Neuronal stem cell (in vitro differentiated cells): ENCODE data around the gene SNRPA1.
A peak's percentile ranks its signal among the peaks of the same experiment; 100 is the strongest.

Experiments used
- DNase-seq: peaks from one replicate; pipeline ENCODE4 v3.0.0-alpha.2; 2013; ENCODE audit warnings: low spot score
- H2AFZ ChIP-seq: one replicate; pipeline ENCODE4 v1.6.1; 2013; ENCODE audit warnings: mild to moderate bottlenecking, low read length, inconsistent platforms
- H2AK5ac ChIP-seq: 2 replicates; pipeline ENCODE4 v1.6.1; 2013; ENCODE audit warnings: low read depth, mild to moderate bottlenecking, inconsistent platforms, low read length, moderate library complexity, mixed read lengths
- H2BK120ac ChIP-seq: 2 replicates; pipeline ENCODE4 v1.6.1; 2013; ENCODE audit warnings: low read depth, mild to moderate bottlenecking, inconsistent platforms, low read length, moderate library complexity, mixed read lengths
- H2BK12ac ChIP-seq: one replicate; pipeline ENCODE4 v1.6.1; 2013; ENCODE audit warnings: low read length, inconsistent platforms
- H2BK15ac ChIP-seq: 2 replicates; pipeline ENCODE4 v1.6.1; 2013; ENCODE audit warnings: mild to moderate bottlenecking, low read length, inconsistent platforms, mixed read lengths
- H2BK5ac ChIP-seq: one replicate; pipeline ENCODE4 v1.6.1; 2013; ENCODE audit warnings: inconsistent platforms, mild to moderate bottlenecking, low read length, moderate library complexity
- H3K14ac ChIP-seq: one replicate; pipeline ENCODE4 v1.6.1; 2013; ENCODE audit warnings: low read length, inconsistent platforms
- H3K18ac ChIP-seq: 2 replicates; pipeline ENCODE4 v1.6.1; 2013; ENCODE audit warnings: low read length, inconsistent platforms
- H3K23ac ChIP-seq: 2 replicates; pipeline ENCODE4 v1.6.1; 2013; ENCODE audit warnings: low read depth, mild to moderate bottlenecking, mixed read lengths, low read length, inconsistent platforms; ENCODE audit not compliant: poor library complexity
- H3K27ac ChIP-seq: replicated peaks from 3 replicates; pipeline ENCODE4 v1.5.1; 2013; ENCODE audit warnings: low read length, inconsistent platforms
- H3K27me3 ChIP-seq, 3 experiments: 2 replicates each; pipeline ENCODE4 v1.6.1; 2013; ENCODE audit warnings: low read length in 3 of 3, mild to moderate bottlenecking in 2 of 3, inconsistent platforms in 1 of 3, low read depth in 1 of 3, mixed read lengths in 1 of 3, moderate library complexity in 1 of 3; ENCODE audit not compliant: control insufficient read depth in 3 of 3, insufficient read depth in 3 of 3
- H3K36me3 ChIP-seq, 2 donors: replicated peaks in 1 of 2; 2 replicates each; pipeline ENCODE4 v1.6.1; 2013; ENCODE audit warnings: low read length in 2 of 2; ENCODE audit not compliant: control insufficient read depth in 2 of 2, insufficient read depth in 2 of 2
- H3K4ac ChIP-seq: 2 replicates; pipeline ENCODE4 v1.6.1; 2013; ENCODE audit warnings: inconsistent platforms, mild to moderate bottlenecking, low read length, moderate library complexity
- H3K4me1 ChIP-seq, 2 donors: 1 replicate in 1 of 2; 2 replicates in 1 of 2; pipeline ENCODE4 v1.6.1; 2013; ENCODE audit warnings: low read length in 2 of 2, low read depth in 1 of 2; ENCODE audit not compliant: control insufficient read depth in 2 of 2, insufficient read depth in 1 of 2
- H3K4me2 ChIP-seq: one replicate; pipeline ENCODE4 v1.6.1; 2013; ENCODE audit warnings: mild to moderate bottlenecking, low read length, inconsistent platforms; ENCODE audit not compliant: insufficient read depth, poor library complexity, severe bottlenecking
- H3K4me3 ChIP-seq, 2 donors: 2 replicates each; pipeline ENCODE4 v1.5.1; 2013; ENCODE audit warnings: low read length in 2 of 2, mild to moderate bottlenecking in 2 of 2, inconsistent platforms in 1 of 2, moderate library complexity in 1 of 2
- H3K79me1 ChIP-seq: one replicate; pipeline ENCODE4 v1.6.1; 2013; ENCODE audit warnings: low read depth, mild to moderate bottlenecking, inconsistent platforms, low read length, moderate library complexity
- H3K9ac ChIP-seq: one replicate; pipeline ENCODE4 v1.6.1; 2013; ENCODE audit warnings: mild to moderate bottlenecking, low read depth, low read length, inconsistent platforms; ENCODE audit not compliant: poor library complexity
- H3K9me3 ChIP-seq, 2 donors: replicated peaks in 1 of 2; 2 replicates each; pipeline versions ENCODE3 to v1.6.1; 2013; ENCODE audit warnings: low read length in 2 of 2, mild to moderate bottlenecking in 2 of 2, inconsistent platforms in 1 of 2, low read depth in 1 of 2, mixed read lengths in 1 of 2, moderate library complexity in 1 of 2; ENCODE audit not compliant: control insufficient read depth in 2 of 2, insufficient read depth in 1 of 2
- H4K8ac ChIP-seq: one replicate; pipeline ENCODE4 v1.6.1; 2013; ENCODE audit warnings: low read depth, mild to moderate bottlenecking, inconsistent platforms, low read length, moderate library complexity
- H4K91ac ChIP-seq: one replicate; pipeline ENCODE4 v1.6.1; 2013; ENCODE audit warnings: low read length, low read depth, mild to moderate bottlenecking, inconsistent platforms; ENCODE audit not compliant: poor library complexity
- WGBS, 2 donors: extraction: QIAGEN DNeasy Blood & Tissue Kit; methylation state at CpG; one replicate each; pipeline ENCODE4 v1.1.7; 2013; ENCODE audit warnings: missing lambda C conversion rate in 2 of 2, mixed read lengths in 1 of 2; ENCODE audit not compliant: insufficient read length in 2 of 2, insufficient replicate concordance in 1 of 2; ENCODE audit errors: extremely low coverage in 2 of 2; 5-methylcytosine and 5-hydroxymethylcytosine counted together

Gene SNRPA1

GRCh38 chr15:101307048-101307896 lies 12.2 kb upstream of the SNRPA1 start:
- Histone ChIP-seq H2AK5ac (peak overlapping the region; percentile 73), H3K79me1 (no peaks in the 10 kb centered on the region), H3K4me3 (no peak overlapping the region), H2BK5ac (no peak overlapping the region), H3K4me2 (no peak overlapping the region), H4K91ac (no peak overlapping the region), H3K4ac (no peak overlapping the region), H3K4me1 (peaks cover 4 to 7% of the 10 kb centered on the region in 2 donors), H2BK120ac (no peak overlapping the region), H3K14ac (peak overlapping the region; percentile 1), H3K27me3 (no peaks in the 10 kb centered on the region), H3K18ac (peak overlapping the region; percentile 49), H4K8ac (no peak overlapping the region), H3K23ac (no peak overlapping the region), H3K9ac (peak overlapping the region; percentile 70), H3K9me3 (no peaks in the 10 kb centered on the region), H3K27ac (no peak overlapping the region), H3K36me3 (no peaks in the 10 kb centered on the region), H2BK15ac (no peak overlapping the region), H2AFZ (no peak overlapping the region), H2BK12ac (no peak overlapping the region)
- no peak for DNase-seq
- WGBS, 2 donors = no CpG with 5 or more reads among the region's 24 CpGs

- Histone ChIP-seq H2BK120ac (no peak overlapping the region), H2BK12ac (no peak overlapping the region), H3K18ac (no peak overlapping the region), H4K91ac (no peak overlapping the region), H3K4me1 (peaks cover 4 to 7% of the 10 kb centered on the region in 2 donors), H2BK5ac (no peak overlapping the region), H2BK15ac (no peak overlapping the region), H3K14ac (no peak overlapping the region), H3K4ac (no peak overlapping the region), H3K9ac (no peak overlapping the region), H3K27ac (no peak overlapping the region), H3K27me3 (no peaks in the 10 kb centered on the region), H3K9me3 (no peaks in the 10 kb centered on the region), H2AK5ac (no peak overlapping the region), H3K4me3 (no peak overlapping the region), H3K79me1 (no peaks in the 10 kb centered on the region), H4K8ac (no peak overlapping the region), H3K23ac (no peak overlapping the region), H3K36me3 (no peaks in the 10 kb centered on the region), H2AFZ (no peak overlapping the region), H3K4me2 (no peak overlapping the region)
- no peak for DNase-seq
- whole genome bisulfite sequencing, 2 donors = no CpG with 5 or more reads among the region's 10 CpGs
Measured at GRCh38 chr15:101306341-101307047, 11.4 kb upstream of the SNRPA1 start.

GRCh38 chr15:101305820-101306255 lies 10.8 kb upstream of the SNRPA1 start:
- Histone ChIP-seq H3K23ac (no peak overlapping the region), H3K4me3 (no peak overlapping the region), H3K4ac (no peak overlapping the region), H2AK5ac (no peak overlapping the region), H3K14ac (no peak overlapping the region), H3K18ac (no peak overlapping the region), H4K8ac (no peak overlapping the region), H2AFZ (no peak overlapping the region), H3K79me1 (no peaks in the 10 kb centered on the region), H3K9me3 (no peaks in the 10 kb centered on the region), H3K27me3 (no peaks in the 10 kb centered on the region), H2BK15ac (no peak overlapping the region), H3K4me2 (no peak overlapping the region), H2BK5ac (no peak overlapping the region), H3K4me1 (peaks cover 4 to 7% of the 10 kb centered on the region in 2 donors), H4K91ac (no peak overlapping the region), H2BK120ac (no peak overlapping the region), H3K9ac (no peak overlapping the region), H3K27ac (no peak overlapping the region), H3K36me3 (no peaks in the 10 kb centered on the region), H2BK12ac (no peak overlapping the region)
- DNase-seq = no peak
- WGBS, 2 donors = no CpG with 5 or more reads among the region's 8 CpGs

- H3K4me3 ChIP-seq = no peak overlapping the region
- no peak overlapping the region for H2BK15ac ChIP-seq
- H3K23ac ChIP-seq = no peak overlapping the region
- no peaks in the 10 kb centered on the region for H3K27me3 ChIP-seq
- no peak overlapping the region for H3K9ac ChIP-seq
- no peak overlapping the region for H4K8ac ChIP-seq
- H2AK5ac ChIP-seq = no peak overlapping the region
- WGBS, 2 donors = no CpG with 5 or more reads among the region's 4 CpGs
- H2AFZ ChIP-seq = no peak overlapping the region
- no peak overlapping the region for H2BK120ac ChIP-seq
- H3K36me3 ChIP-seq = no peaks in the 10 kb centered on the region
- H2BK12ac ChIP-seq = no peak overlapping the region
- no peak overlapping the region for H2BK5ac ChIP-seq
- no peaks in the 10 kb centered on the region for H3K9me3 ChIP-seq
- H3K27ac ChIP-seq = no peak overlapping the region
- no peak overlapping the region for H3K18ac ChIP-seq
- H3K14ac ChIP-seq = no peak overlapping the region
- no peak overlapping the region for H3K4ac ChIP-seq
- peaks cover 4 to 7% of the 10 kb centered on the region in 2 donors for H3K4me1 ChIP-seq
- H3K79me1 ChIP-seq = no peaks in the 10 kb centered on the region
- no peak overlapping the region for H4K91ac ChIP-seq
- no peak for DNase-seq
- H3K4me2 ChIP-seq = no peak overlapping the region
Measured at GRCh38 chr15:101303408-101303807, 8.4 kb upstream of the SNRPA1 start.
